Measurements from ENCODE around the gene GKN1. TPM values are rescaled to one million over a fixed set of nuclear protein-coding genes. Genes with fewer than 3 reads are reported as not detected.

The GKN1 gene
- polyA plus RNA-seq, 1 experiment = not detected

GRCh38 chr2:68994864-68995263 lies 20.4 kb downstream of the GKN1 start:
- POLR2A ChIA-PET = no interaction called here
- Histone ChIP-seq H3K27ac (ENCODE audit: low read depth, low read length) (no peak overlapping the region), H3K4me3 (ENCODE audit: low read depth, low read length) (no peak overlapping the region), H3K9me3 (ENCODE audit: control insufficient read depth, insufficient read depth, low read length) (no peaks in the 10 kb centered on the region), H3K27me3 (ENCODE audit: control insufficient read depth, insufficient read depth, low read length) (no peaks in the 10 kb centered on the region)
- no peak for TF ChIP-seq CTCF (IDR thresholded peaks at IDR 0.05; ENCODE audit: low read depth, low read length)
- no peak for DNase-seq (ENCODE audit: low read depth, low spot score)
- CTCF ChIA-PET = interaction anchor here (0.9 to 2.2 kb wide), 2 partner anchors 18 to 51 kb away, joined by 3 to 7 read pairs; partner anchors contain the start of gene ANTXR1

DNA sequence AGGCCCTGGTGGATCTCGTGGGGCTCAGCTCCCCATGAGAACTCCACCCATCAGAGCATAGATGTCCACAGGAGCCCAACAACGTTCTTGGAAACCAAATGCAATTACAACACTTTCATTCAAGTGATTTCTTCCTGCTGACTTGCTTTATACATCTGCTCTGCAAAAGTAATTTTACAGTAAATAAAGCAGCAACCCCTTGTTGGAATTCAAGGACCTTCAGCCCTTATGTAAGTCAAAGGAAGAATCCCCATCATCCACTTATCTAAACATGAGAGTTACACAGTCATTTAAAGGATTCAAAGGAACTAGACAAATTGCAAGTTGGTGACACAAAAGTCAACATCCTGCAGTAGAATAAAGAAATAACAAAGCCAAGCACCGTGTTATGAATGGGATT lies 21.5 kb downstream of the GKN1 start:
- DNase-seq (ENCODE audit: low read depth, low spot score) = no peak
- no peak for TF ChIP-seq CTCF (IDR thresholded peaks at IDR 0.05; ENCODE audit: low read depth, low read length)
- no peak overlapping the region for H3K27ac ChIP-seq (ENCODE audit: low read depth, low read length)
- H3K27me3 ChIP-seq (ENCODE audit: control insufficient read depth, insufficient read depth, low read length) = no peaks in the 10 kb centered on the region
- ChIA-PET POLR2A (no interaction called here), CTCF (interaction anchor here (0.6 kb wide), 1 partner anchor 19 kb away, joined by 3 read pairs; no protein-coding TSS in a partner anchor)
- no peak overlapping the region for H3K4me3 ChIP-seq (ENCODE audit: low read depth, low read length)
- no peaks in the 10 kb centered on the region for H3K9me3 ChIP-seq (ENCODE audit: control insufficient read depth, insufficient read depth, low read length)

DNA sequence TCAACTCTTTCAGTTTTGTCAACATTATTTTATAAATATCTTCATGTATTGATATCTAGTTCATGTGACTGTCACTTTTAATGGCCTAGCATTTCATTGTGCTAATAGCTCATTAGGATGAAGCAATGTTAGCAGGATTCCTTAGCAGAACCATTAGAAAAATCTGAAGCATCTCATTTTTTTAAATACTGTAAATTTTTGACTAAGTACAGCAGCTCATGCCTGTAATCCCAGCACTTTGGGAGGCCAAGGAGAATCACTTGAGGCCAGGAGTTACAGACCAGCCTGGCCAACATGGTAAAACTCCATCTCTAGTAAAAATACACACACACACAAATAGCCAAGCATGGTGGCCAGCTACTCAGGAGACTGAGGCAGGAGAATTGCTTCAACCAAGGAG lies 23.0 kb downstream of the GKN1 start:
- Histone ChIP-seq H3K9me3 (ENCODE audit: control insufficient read depth, insufficient read depth, low read length) (no peaks in the 10 kb centered on the region), H3K27ac (ENCODE audit: low read depth, low read length) (no peak overlapping the region), H3K4me3 (ENCODE audit: low read depth, low read length) (no peak overlapping the region), H3K27me3 (ENCODE audit: control insufficient read depth, insufficient read depth, low read length) (no peaks in the 10 kb centered on the region)
- no peak for DNase-seq (ENCODE audit: low read depth, low spot score)
- TF ChIP-seq CTCF (IDR thresholded peaks at IDR 0.05; ENCODE audit: low read depth, low read length) = no peak
- ChIA-PET POLR2A (no interaction called here), CTCF (interaction anchor here (1.4 kb wide), 1 partner anchor 15 kb away, joined by 5 read pairs; no protein-coding TSS in a partner anchor)

GRCh38 chr2:69001879-69002278 lies 27.4 kb downstream of the GKN1 start:
- no peaks in the 10 kb centered on the region for H3K27me3 ChIP-seq (ENCODE audit: control insufficient read depth, insufficient read depth, low read length)
- DNase-seq (ENCODE audit: low read depth, low spot score) = no peak
- ChIA-PET CTCF (interaction anchor here (0.9 to 1.3 kb wide), 2 partner anchors 9 to 11 kb away, joined by 3 to 7 read pairs; partner anchors contain the start of gene ANTXR1), POLR2A (interaction anchor here (0.5 kb wide), 1 partner anchor 11 kb away, joined by 3 read pairs; no protein-coding TSS in a partner anchor)
- no peaks in the 10 kb centered on the region for H3K9me3 ChIP-seq (ENCODE audit: control insufficient read depth, insufficient read depth, low read length)
- no peak for TF ChIP-seq CTCF (IDR thresholded peaks at IDR 0.05; ENCODE audit: low read depth, low read length)
- no peak overlapping the region for H3K4me3 ChIP-seq (ENCODE audit: low read depth, low read length)
- no peak overlapping the region for H3K27ac ChIP-seq (ENCODE audit: low read depth, low read length)

DNA sequence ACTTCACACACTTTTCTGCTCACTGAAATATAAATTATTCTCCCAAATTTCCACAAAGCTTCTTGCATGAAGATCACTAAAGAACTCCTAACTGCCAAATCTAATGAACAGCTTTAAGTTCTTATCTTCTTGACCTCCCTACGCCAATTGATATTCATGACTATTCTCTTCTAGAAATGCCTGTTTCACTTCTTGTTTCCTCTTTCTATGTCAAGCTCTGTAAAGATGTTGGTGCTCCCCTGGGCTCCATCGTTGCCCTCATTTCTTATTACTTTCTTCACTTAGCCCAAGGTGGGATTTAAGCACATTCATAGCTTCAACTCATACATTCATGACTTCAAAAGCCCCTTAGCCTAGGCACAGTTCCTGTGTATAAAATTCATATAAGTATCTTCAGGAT lies 29.3 kb downstream of the GKN1 start:
- no peak for DNase-seq (ENCODE audit: low read depth, low spot score)
- ChIA-PET POLR2A (no interaction called here), CTCF (interaction anchor here (0.5 to 1.1 kb wide), 2 partner anchors 9 to 12 kb away, joined by 4 to 6 read pairs; partner anchors contain the start of gene ANTXR1)
- H3K4me3 ChIP-seq (ENCODE audit: low read depth, low read length) = no peak overlapping the region
- H3K27ac ChIP-seq (ENCODE audit: low read depth, low read length) = no peak overlapping the region
- H3K9me3 ChIP-seq (ENCODE audit: control insufficient read depth, insufficient read depth, low read length) = no peaks in the 10 kb centered on the region
- H3K27me3 ChIP-seq (ENCODE audit: control insufficient read depth, insufficient read depth, low read length) = no peaks in the 10 kb centered on the region
- no peak for TF ChIP-seq CTCF (IDR thresholded peaks at IDR 0.05; ENCODE audit: low read depth, low read length)
